Measurements from ENCODE around the gene ATP11B.

Gene ATP11B

DNA sequence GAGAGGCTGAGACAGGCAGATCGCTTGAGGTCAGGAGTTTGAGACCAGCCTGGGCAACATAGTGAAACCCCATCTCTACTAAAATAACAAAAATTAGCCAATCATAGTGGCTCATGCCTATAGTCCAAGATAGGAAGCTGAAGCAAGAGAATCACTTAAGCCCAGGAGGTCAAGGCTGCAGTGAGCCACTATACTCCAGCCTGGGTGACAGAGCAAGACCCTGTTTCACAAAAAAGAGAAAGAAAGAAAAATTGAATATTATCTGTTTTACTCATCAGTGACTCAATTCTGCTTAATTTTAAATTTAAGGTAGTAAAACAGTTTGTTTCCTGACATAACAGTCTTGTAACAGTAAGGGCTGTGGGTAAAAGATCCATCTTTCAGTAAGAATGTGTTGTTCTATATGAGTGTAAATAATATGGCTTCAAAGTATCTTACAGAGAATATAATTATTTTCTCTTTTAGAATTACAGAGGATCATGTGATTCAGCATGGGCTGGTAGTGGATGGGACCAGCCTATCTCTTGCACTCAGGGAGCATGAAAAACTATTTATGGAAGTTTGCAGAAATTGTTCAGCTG is 85.8 kb downstream of the ATP11B start:
- no peak for ATAC-seq
- TF ChIP-seq BACH2 (CRISPR knock-in tag; IDR thresholded peaks at IDR 0.05; ENCODE audit: borderline replicate concordance), result no peak

DNA sequence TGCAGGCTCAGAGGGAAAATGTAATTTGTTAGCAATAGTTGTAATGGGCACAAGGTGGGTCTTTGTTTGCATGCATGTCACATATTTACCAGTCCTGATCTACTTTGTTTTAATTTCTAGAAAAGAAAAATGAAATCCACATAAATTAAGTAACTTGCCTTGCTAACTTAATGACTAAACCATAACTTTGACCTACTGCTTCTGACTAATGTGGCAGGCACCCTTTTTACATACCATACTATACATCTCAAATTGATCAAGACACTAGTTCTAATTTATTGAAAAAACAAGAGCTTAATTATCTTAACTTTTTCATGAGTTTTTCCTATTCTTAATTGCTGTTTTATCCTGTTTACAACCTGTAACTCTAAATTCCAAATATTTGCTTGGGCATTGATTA is 93.2 kb downstream of the ATP11B start:
- ATAC-seq, result no peak
- TF ChIP-seq BACH2 (CRISPR knock-in tag; IDR thresholded peaks at IDR 0.05; ENCODE audit: borderline replicate concordance) (no peak), SNAI2 (CRISPR knock-in tag; IDR thresholded peaks at IDR 0.05) (no peak), ZNF8 (CRISPR knock-in tag; IDR thresholded peaks at IDR 0.05) (no peak)
- TF ChIP-seq, protein P1, sequence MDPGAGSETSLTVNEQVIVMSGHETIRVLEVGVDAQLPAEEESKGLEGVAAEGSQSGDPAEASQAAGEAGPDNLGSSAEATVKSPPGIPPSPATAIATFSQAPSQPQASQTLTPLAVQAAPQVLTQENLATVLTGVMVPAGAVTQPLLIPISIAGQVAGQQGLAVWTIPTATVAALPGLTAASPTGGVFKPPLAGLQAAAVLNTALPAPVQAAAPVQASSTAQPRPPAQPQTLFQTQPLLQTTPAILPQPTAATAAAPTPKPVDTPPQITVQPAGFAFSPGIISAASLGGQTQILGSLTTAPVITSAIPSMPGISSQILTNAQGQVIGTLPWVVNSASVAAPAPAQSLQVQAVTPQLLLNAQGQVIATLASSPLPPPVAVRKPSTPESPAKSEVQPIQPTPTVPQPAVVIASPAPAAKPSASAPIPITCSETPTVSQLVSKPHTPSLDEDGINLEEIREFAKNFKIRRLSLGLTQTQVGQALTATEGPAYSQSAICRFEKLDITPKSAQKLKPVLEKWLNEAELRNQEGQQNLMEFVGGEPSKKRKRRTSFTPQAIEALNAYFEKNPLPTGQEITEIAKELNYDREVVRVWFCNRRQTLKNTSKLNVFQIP (CRISPR knock-in tag; IDR thresholded peaks at IDR 0.05; ENCODE audit: borderline replicate concordance, low read depth), result no peak
- TF ChIP-seq, protein P2, sequence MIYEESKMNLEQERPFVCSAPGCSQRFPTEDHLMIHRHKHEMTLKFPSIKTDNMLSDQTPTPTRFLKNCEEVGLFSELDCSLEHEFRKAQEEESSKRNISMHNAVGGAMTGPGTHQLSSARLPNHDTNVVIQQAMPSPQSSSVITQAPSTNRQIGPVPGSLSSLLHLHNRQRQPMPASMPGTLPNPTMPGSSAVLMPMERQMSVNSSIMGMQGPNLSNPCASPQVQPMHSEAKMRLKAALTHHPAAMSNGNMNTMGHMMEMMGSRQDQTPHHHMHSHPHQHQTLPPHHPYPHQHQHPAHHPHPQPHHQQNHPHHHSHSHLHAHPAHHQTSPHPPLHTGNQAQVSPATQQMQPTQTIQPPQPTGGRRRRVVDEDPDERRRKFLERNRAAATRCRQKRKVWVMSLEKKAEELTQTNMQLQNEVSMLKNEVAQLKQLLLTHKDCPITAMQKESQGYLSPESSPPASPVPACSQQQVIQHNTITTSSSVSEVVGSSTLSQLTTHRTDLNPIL (CRISPR knock-in tag; IDR thresholded peaks at IDR 0.05; ENCODE audit: low read depth), result no peak

DNA sequence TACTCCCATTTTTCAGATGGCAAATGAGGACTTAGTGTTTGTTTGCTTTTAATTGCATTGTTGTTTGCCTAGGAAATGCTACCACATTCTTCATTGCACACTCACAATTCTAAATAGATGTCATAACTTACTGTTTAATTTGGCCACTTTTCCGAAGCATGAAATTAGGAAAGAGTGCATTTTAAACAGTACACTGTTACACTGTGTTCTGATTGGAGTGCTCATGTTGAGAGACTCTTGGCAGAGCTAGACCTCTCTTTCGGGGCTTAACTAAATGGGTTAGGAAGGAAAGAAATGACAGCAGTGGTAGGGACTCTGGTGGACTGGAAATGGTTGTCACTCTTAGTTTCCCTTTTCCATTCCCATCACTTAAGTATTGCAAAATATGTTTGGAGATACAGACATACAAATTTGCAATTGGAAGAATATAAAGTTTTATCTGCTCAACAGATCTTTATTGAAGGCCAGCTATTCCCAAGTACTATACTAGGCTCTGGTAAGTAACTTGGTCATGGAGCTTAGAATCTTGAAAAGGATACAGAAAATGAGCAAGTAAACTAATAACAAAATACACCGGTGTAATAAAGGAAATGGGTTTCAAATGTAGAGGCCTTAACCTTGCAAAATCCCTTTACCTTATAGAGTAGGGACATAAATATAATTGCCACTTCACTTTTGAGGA is 96.8 kb downstream of the ATP11B start:
- TF ChIP-seq ZNF565 (CRISPR knock-in tag; conservative IDR thresholded peaks at IDR 0.05; ENCODE audit: low read depth), result no peak
- no peak for TF ChIP-seq GLIS3 (CRISPR knock-in tag; IDR thresholded peaks at IDR 0.05)
- TF ChIP-seq PPARA (CRISPR knock-in tag; IDR thresholded peaks at IDR 0.05; ENCODE audit: borderline replicate concordance), result no peak
- TF ChIP-seq ZC3H10 (CRISPR knock-in tag; IDR thresholded peaks at IDR 0.05), result no peak
- TF ChIP-seq BACH2 (CRISPR knock-in tag; IDR thresholded peaks at IDR 0.05; ENCODE audit: borderline replicate concordance), result no peak
- TF ChIP-seq TCF4 (CRISPR knock-in tag; IDR thresholded peaks at IDR 0.05; ENCODE audit: borderline replicate concordance), result no peak
- TF ChIP-seq, protein P3, sequence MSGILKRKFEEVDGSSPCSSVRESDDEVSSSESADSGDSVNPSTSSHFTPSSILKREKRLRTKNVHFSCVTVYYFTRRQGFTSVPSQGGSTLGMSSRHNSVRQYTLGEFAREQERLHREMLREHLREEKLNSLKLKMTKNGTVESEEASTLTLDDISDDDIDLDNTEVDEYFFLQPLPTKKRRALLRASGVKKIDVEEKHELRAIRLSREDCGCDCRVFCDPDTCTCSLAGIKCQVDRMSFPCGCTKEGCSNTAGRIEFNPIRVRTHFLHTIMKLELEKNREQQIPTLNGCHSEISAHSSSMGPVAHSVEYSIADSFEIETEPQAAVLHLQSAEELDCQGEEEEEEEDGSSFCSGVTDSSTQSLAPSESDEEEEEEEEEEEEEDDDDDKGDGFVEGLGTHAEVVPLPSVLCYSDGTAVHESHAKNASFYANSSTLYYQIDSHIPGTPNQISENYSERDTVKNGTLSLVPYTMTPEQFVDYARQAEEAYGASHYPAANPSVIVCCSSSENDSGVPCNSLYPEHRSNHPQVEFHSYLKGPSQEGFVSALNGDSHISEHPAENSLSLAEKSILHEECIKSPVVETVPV (CRISPR knock-in tag; IDR thresholded peaks at IDR 0.05), result no peak
- TF ChIP-seq ESRRG (CRISPR knock-in tag; IDR thresholded peaks at IDR 0.05), result no peak
- TF ChIP-seq, protein P2 (CRISPR knock-in tag; IDR thresholded peaks at IDR 0.05; ENCODE audit: low read depth), result no peak
- ATAC-seq, result no peak

DNA sequence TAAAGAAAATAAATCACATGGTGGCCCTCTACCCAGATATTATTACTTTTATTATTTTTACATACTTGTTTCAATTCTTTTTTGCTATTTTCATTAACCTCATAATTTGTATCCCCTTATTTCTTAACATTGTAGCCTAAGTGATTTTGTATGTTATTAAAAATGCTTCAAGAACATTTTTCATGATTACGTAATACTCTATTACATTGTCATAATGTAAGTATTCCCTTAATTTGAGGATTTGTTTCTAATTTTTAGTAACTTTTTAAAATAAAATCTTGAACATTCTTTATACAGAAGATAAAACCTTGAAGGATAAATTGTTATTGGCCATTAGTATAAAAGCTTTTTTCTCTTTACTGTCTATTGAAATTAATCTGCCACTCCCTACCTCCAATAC is 98.1 kb downstream of the ATP11B start:
- no peak for ATAC-seq
- no peak for TF ChIP-seq RARB (CRISPR knock-in tag; IDR thresholded peaks at IDR 0.05)
- no peak for TF ChIP-seq ZNF8 (CRISPR knock-in tag; IDR thresholded peaks at IDR 0.05)
- TF ChIP-seq BACH2 (CRISPR knock-in tag; IDR thresholded peaks at IDR 0.05; ENCODE audit: borderline replicate concordance), result no peak
- no peak for TF ChIP-seq TOX (CRISPR knock-in tag; IDR thresholded peaks at IDR 0.05; ENCODE audit: borderline replicate concordance)
- no peak for TF ChIP-seq ZC3H10 (CRISPR knock-in tag; IDR thresholded peaks at IDR 0.05)
- no peak for TF ChIP-seq SNAI2 (CRISPR knock-in tag; IDR thresholded peaks at IDR 0.05)
- TF ChIP-seq ISL1 (CRISPR knock-in tag; IDR thresholded peaks at IDR 0.05), result no peak
- no peak for TF ChIP-seq ZFP3 (CRISPR knock-in tag; IDR thresholded peaks at IDR 0.05)
- no peak for TF ChIP-seq TCF4 (CRISPR knock-in tag; IDR thresholded peaks at IDR 0.05; ENCODE audit: borderline replicate concordance)

DNA sequence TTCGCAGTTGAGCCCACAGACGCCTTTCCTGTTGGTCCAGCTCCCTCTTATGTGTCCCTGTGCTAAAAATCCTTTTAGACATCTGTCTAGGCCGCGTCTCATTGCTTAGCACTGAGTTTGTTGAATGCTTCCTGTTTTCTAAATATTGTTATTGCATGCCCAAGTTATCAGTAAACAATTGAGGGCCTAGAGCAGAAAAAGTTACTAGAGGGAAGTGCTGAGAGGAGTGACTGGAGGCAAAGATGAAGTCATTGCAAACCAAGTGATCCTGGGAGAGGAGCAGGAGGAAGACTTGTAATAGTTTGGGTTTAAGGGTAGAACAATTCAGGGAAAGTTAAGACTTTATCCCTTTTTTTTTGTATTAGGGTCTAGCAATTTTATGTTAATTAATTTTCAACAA is 98.9 kb downstream of the ATP11B start:
- no peak for ATAC-seq
- TF ChIP-seq BACH2 (CRISPR knock-in tag; IDR thresholded peaks at IDR 0.05; ENCODE audit: borderline replicate concordance), result no peak
- no peak for TF ChIP-seq PPARA (CRISPR knock-in tag; IDR thresholded peaks at IDR 0.05; ENCODE audit: borderline replicate concordance)
- TF ChIP-seq, protein P3 (CRISPR knock-in tag; IDR thresholded peaks at IDR 0.05), result no peak
- TF ChIP-seq, protein P2 (CRISPR knock-in tag; IDR thresholded peaks at IDR 0.05; ENCODE audit: low read depth), result no peak
- no peak for TF ChIP-seq ZFP3 (CRISPR knock-in tag; IDR thresholded peaks at IDR 0.05)
